ENCODE results near the gene CIAO3.

Gene CIAO3

DNA sequence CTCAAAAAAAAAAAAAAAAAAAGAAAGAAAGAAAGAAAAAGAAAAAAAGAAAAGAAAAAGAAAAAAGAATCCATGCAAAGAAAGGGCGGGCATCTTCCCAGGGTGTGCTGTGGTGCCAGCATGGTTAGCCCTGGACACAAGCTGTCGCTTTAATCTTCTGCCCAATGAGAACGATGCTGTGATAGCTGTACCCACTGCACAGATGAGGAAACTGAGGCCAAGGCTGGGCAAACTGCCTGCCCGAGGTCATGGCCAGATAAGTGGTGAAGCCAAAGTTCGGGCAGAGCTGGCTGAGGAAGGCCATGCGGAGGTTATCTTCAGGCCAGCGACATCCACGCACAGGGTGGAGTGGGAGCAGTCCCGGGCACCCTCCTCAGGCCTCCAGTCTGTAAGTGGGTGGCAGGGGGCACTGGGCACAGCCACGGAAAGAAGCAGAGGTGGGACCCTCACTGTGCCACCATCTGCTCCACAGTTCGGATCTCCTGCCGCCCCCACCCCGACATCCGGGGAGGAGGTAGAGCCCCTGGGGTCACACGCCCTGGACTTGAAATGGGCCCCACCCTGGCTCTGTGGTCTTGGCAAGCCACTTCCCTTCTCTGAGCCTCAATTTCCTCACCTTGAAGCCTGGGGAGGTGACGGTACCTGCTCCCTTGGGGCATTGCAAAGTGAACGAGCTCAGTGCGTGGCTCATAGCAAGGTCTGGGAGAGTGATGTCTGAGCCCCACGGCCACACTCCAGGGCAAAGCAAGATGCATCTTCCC lies 41.7 kb downstream of the CIAO3 start:
- DNase-seq (ENCODE audit: low read depth), result no peak
- H3K4me3 ChIP-seq (ENCODE audit: low read length), result no peak overlapping the region
- TF ChIP-seq CTCF (IDR thresholded peaks at IDR 0.05; ENCODE audit: insufficient read depth, low read depth, low read length, missing control alignments), result no peak

DNA sequence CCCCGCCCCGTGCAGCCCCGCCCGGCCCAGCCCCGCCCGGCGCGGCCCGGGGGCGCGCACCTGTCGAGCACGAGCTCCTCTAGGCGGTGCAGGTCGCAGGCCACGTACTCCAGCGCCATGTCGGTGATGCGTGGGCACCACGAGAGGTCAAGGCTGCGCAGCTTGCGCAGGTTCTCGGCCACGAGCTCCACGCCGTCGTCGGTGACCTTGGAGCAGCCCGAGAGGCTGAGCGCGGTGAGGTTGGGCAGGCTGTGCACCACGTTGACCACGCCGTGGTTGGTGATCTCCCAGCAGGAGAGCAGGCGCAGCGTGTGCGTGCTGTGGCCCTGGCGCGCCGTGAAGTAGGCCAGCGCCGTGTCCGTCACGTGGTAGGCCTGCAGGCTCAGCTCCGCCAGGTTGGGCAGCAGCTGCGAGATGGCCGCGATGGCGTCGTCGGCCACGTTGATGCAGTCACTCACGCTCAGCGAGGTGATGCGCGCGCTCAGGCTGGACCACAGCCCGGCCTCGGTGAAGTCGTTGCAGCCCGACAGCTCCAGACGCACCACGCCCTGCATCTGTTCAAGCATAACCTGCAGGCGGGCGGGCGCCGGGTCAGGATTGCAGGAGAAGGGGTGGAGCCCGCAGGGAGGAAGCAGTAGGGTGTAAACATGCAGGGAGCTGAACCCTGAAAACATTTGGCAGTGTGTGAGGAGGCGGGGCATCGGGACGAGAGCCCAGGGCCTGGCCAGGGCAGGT lies 45.3 kb downstream of the CIAO3 start:
- DNase-seq (ENCODE audit: low read depth), result peak; percentile 89
- peak overlapping the region; percentile 20 for H3K4me3 ChIP-seq (ENCODE audit: low read length)
- no peak for TF ChIP-seq CTCF (IDR thresholded peaks at IDR 0.05; ENCODE audit: insufficient read depth, low read depth, low read length, missing control alignments)

DNA sequence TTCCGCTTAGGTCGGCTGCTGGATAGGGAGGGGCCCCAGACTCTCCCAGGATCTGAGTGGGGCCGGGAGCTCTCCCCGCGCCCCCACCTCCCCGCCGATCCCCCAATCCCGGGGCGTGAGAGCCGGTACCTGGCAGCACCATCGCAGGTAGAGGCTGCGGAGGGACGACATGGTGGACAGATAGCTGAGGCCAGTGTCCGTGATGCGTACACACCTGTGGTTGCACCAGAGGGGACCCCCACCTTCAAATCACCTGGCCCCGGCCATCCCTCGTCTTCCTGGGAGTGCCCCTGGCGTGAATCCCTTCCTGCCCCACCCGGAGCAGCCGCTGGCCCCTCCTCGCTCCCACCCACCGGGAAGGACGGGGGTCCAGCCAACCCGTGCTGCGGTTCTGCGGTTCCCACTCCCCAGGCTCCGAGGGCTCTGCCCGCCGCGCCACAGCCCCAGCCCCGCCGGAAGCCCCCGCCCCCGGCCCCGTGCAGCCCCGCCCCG lies 45.9 kb downstream of the CIAO3 start:
- peak overlapping the region; percentile 24 for H3K4me3 ChIP-seq (ENCODE audit: low read length)
- no peak for TF ChIP-seq CTCF (IDR thresholded peaks at IDR 0.05; ENCODE audit: insufficient read depth, low read depth, low read length, missing control alignments)
- no peak for DNase-seq (ENCODE audit: low read depth)

GRCh38 chr16:694187-694862 lies 46.5 kb downstream of the CIAO3 start:
- peak overlapping the region; percentile 14 for H3K4me3 ChIP-seq (ENCODE audit: low read length)
- no peak for TF ChIP-seq CTCF (IDR thresholded peaks at IDR 0.05; ENCODE audit: insufficient read depth, low read depth, low read length, missing control alignments)
- no peak for DNase-seq (ENCODE audit: low read depth)

DNA sequence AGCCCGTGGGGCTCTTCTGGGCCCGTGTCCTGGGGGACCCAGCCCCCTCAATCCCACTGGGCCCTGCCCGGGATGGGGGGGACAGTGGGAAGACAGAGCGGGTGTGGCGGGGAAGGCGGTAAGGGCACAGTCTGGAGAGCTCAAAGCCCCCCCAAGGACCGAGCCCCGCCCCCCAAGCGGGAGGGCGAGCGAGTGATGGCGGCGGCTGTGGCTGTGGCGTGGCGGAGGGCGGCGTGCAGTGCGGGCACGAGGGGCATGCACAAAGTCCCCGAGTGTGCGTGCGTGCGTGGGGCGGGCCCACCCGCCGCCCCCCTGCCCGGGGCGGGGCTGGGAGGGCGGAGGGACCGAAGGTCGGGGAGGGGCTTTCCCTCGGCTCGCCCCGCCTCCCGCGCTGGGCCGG lies 47.0 kb downstream of the CIAO3 start:
- DNase-seq (ENCODE audit: low read depth), result no peak
- TF ChIP-seq CTCF (IDR thresholded peaks at IDR 0.05; ENCODE audit: insufficient read depth, low read depth, low read length, missing control alignments), result no peak
- no peak overlapping the region for H3K4me3 ChIP-seq (ENCODE audit: low read length)

GRCh38 chr16:693364-693763 lies 47.4 kb downstream of the CIAO3 start:
- no peak for DNase-seq (ENCODE audit: low read depth)
- no peak overlapping the region for H3K4me3 ChIP-seq (ENCODE audit: low read length)
- TF ChIP-seq CTCF (IDR thresholded peaks at IDR 0.05; ENCODE audit: insufficient read depth, low read depth, low read length, missing control alignments), result no peak
